Mammary epithelial cell (primary cell): ENCODE results near the gene CCNI.

Source experiments
- EZH2 ChIP-seq: IDR thresholded peaks from 2 replicates; pipeline ENCODE4 v1.6.1; 2012; ENCODE audit warnings: low read length, inconsistent platforms, borderline replicate concordance
- TF ChIP-seq, protein P1 (sequence below), 2 donors: IDR thresholded peaks in 1 of 2; conservative IDR thresholded peaks in 1 of 2; 2 replicates each; pipeline ENCODE4 v1.5.1; 2011 to 2012; ENCODE audit warnings: inconsistent platforms in 2 of 2, low read length in 2 of 2, mild to moderate bottlenecking in 2 of 2, control low read depth in 1 of 2, low read depth in 1 of 2; ENCODE audit not compliant: insufficient read depth in 1 of 2; ENCODE audit errors: extremely low read depth in 1 of 2

GRCh38 chr4:77117721-77118120, 41.9 kb upstream of the CCNI start:
- TF ChIP-seq, protein P1, sequence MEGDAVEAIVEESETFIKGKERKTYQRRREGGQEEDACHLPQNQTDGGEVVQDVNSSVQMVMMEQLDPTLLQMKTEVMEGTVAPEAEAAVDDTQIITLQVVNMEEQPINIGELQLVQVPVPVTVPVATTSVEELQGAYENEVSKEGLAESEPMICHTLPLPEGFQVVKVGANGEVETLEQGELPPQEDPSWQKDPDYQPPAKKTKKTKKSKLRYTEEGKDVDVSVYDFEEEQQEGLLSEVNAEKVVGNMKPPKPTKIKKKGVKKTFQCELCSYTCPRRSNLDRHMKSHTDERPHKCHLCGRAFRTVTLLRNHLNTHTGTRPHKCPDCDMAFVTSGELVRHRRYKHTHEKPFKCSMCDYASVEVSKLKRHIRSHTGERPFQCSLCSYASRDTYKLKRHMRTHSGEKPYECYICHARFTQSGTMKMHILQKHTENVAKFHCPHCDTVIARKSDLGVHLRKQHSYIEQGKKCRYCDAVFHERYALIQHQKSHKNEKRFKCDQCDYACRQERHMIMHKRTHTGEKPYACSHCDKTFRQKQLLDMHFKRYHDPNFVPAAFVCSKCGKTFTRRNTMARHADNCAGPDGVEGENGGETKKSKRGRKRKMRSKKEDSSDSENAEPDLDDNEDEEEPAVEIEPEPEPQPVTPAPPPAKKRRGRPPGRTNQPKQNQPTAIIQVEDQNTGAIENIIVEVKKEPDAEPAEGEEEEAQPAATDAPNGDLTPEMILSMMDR (conservative IDR thresholded peaks at IDR 0.05 in 1 of 2, IDR thresholded peaks at IDR 0.05 in 1 of 2; ENCODE audit: extremely low read depth in 1 of 2, insufficient read depth in 1 of 2, low read depth in 1 of 2, low read length in 2 of 2), result no peak
- no peak for TF ChIP-seq EZH2
